ENCODE results near the gene HSPA1A.
"Not testable (repeated sequence)": the region's sequence is repeated elsewhere in the genome, so short reads cannot be mapped to it uniquely, and the experiment has no call there.

HSPA1A gene

GRCh38 chr6:31813465-31813849 lies 1.9 kb upstream of the HSPA1A start:
- DNase-seq = no peak

- DNase-seq = peak; percentile 63 to 70
Observed at GRCh38 chr6:31814677-31815024, 692 bp upstream of the HSPA1A start.

DNA sequence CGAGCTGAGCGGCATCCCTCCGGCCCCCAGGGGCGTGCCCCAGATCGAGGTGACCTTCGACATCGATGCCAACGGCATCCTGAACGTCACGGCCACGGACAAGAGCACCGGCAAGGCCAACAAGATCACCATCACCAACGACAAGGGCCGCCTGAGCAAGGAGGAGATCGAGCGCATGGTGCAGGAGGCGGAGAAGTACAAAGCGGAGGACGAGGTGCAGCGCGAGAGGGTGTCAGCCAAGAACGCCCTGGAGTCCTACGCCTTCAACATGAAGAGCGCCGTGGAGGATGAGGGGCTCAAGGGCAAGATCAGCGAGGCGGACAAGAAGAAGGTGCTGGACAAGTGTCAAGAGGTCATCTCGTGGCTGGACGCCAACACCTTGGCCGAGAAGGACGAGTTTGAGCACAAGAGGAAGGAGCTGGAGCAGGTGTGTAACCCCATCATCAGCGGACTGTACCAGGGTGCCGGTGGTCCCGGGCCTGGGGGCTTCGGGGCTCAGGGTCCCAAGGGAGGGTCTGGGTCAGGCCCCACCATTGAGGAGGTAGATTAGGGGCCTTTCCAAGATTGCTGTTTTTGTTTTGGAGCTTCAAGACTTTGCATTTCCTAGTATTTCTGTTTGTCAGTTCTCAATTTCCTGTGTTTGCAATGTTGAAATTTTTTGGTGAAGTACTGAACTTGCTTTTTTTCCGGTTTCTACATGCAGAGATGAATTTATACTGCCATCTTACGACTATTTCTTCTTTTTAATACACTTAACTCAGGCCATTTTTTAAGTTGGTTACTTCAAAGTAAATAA lies 2.0 kb downstream of the HSPA1A start:
- not testable (repeated sequence) for DNase-seq

DNA sequence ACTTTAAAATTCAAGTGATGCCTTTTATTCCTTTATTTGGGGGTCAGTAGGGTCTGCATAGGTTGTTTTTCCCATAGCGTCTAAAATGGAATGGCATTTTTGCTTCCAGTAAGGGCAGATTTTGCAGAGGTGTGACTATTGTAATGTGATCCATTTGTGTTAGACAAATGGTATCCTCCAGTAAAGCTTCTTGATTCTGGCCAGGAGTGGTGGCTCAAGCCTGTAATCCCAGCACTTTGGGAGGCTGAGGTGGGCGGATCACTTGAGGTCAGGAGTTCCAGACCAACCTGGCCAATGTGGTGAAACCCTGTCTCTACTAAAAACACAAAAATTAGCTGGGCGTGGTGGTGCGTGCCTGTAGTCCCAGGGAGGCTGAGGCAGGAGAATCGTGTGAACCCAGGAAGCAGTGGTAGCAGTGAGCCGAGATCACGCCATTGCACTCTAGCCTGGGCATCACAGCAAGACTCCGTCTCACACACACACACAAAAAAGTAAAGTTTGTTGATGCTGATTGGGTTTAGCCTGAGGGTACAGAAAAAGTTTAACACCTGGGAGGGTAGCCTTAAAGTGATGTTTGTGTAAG lies 2.7 kb downstream of the HSPA1A start:
- DNase-seq = not testable (repeated sequence)

- no peak for DNase-seq
Observed at GRCh38 chr6:31819871-31820299, 4.5 kb downstream of the HSPA1A start.

DNA sequence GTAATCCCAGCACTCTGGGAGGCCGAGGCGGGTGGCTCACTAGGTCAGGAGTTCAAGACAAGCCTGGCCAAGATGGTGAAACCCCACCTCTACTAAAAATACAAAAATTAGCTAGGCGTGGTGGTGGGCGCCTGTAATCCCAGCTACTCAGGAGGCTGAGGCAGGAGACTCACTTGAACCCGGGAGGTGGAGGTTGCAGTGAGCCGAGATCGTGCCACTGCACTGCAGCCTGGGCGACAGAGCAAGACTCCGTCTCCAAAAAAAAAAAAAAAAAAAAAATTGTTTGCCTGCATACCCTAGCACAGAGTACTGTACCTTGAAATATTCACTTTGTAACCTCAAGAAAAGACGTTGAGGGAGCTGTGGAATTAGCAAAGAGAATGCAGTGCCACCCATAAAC lies 5.1 kb downstream of the HSPA1A start:
- DNase-seq = not testable (repeated sequence)

DNA sequence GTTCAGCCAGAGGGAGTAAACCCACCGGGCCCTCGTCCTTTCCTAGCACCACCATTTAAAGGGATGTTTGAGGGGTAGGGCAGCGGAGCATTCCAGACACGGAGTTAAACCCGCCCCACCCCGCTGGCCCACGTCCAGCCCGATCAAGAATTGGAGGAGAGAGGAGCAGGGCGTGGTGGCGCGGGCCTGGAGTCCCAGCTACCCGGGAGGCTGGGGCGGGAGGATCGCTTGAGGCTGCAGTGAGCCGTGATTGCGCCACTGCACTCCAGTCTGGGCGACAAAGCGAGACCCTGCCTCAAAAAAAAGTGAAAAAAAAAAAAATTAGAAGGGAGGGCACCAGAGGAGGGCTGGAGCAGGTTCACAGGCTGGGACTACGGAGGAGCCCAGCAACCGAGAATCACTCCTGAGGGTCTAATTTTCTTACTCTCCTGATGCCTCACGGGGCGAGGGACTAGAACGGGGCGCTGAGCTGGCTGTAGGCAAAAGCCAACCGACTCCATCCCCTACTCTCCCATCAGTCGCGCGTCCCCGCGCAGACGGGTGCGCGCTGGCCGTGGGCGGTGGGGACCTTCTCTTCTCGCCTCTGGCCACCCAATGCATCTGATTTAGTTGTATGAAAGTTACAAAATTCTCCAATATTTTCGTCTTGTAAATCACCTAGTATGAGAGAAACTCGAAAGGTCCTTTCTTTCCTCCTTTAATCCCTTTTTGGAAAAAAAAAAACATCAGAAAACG lies 6.1 kb downstream of the HSPA1A start:
- DNase-seq = peak; percentile 52 to 72

DNA sequence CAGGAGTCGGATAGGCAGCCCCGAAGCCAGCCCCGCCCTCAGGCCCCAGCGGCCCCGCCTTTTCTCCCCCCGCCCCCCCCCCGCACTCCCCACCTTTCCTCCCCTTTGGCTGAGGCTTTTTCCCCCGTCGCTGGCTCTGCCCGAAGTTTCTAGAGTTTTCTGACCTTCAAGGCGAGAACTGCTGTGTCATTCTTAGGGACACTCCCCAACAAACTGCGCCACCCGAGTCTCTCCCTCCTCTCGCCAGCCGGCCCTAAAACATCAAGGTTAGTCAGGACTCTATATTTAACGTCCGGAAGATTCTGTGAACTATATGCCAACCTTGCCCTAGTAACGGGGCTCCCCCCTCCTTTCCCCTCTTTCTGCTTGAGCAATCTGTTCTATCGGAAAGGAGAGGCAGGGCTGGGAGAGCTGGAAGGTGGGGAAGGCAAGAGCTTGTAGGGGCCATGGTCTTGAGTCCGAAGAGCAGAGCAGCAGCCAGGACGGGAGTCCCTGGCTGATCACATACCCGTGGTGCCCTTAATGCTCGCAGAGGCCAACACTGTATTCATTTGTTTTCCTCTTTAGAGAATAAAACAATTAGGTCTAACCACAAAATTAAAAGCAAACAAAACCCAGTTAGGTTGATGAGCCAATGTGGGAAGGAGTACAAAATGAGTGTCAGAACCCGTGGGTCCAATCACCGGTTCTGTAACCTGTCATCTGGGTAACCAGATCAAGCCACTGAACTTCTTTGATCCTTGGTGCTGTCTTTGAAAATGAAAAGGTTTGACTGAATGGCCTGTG lies 6.9 kb downstream of the HSPA1A start:
- peak; percentile 61 to 62 for DNase-seq

GRCh38 chr6:31823592-31824196 lies 8.4 kb downstream of the HSPA1A start:
- DNase-seq = not testable (repeated sequence)

- no peak for DNase-seq
Observed at GRCh38 chr6:31825553-31825952, 10.2 kb downstream of the HSPA1A start.

DNA sequence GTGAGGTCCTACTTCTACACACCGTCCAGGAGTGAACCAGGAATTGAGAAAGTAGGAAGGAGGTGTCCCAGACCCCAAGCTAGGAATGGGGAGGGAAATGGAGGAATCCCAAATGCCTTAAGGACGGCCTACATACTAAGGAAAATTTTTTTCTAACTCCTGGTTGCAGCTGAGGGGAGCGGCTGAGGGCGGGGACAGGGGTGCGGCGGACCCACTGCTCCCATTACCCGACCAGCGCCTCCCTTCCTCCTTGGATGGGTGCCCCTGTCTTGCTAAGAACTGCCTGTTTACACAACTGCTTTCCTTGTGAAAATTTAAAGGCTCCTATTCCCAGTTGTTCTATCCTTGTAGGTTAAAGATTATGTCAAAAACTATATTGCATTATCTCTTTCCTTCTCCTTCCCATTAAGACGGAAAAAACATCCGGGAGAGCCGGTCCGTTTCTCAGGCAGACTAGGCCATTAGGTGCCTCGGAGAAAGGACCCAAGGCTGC lies 11.5 kb downstream of the HSPA1A start:
- DNase-seq = no peak

- peak; percentile 84 to 90 for DNase-seq
Observed at GRCh38 chr6:31827286-31828079, 12.1 kb downstream of the HSPA1A start, which contains the start of gene HSPA1B. TSS of gene HSPA1B (plus strand) at chr6:31827738. CDS start at chr6:31827951, 213 bp downstream.

DNA sequence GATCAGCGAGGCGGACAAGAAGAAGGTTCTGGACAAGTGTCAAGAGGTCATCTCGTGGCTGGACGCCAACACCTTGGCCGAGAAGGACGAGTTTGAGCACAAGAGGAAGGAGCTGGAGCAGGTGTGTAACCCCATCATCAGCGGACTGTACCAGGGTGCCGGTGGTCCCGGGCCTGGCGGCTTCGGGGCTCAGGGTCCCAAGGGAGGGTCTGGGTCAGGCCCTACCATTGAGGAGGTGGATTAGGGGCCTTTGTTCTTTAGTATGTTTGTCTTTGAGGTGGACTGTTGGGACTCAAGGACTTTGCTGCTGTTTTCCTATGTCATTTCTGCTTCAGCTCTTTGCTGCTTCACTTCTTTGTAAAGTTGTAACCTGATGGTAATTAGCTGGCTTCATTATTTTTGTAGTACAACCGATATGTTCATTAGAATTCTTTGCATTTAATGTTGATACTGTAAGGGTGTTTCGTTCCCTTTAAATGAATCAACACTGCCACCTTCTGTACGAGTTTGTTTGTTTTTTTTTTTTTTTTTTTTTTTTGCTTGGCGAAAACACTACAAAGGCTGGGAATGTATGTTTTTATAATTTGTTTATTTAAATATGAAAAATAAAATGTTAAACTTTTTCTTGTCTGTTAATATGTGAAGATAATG lies 14.4 kb downstream of the HSPA1A start:
- DNase-seq = no peak

DNA sequence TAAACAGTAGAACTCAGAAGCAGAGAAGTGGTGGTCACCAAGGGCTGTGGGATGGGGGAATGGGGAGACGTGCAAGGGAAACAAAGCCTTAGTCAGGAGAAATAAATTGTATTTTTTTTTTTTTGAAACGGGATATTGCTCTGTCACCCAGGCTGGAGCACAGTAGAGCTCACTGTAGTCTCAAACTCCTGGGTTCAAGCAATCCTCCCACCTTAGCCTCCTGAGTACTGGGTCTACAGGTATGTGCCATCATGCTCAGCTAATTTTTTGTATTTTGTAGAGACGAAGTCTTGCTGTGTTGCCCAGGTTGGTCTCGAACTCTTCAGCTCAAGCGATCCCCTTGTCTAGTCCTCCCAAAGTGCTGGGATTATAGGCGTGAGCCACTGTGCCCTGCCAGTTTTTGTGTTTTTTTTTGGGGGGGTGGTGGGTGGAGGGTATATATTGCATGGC lies 15.6 kb downstream of the HSPA1A start:
- no peak for DNase-seq

DNA sequence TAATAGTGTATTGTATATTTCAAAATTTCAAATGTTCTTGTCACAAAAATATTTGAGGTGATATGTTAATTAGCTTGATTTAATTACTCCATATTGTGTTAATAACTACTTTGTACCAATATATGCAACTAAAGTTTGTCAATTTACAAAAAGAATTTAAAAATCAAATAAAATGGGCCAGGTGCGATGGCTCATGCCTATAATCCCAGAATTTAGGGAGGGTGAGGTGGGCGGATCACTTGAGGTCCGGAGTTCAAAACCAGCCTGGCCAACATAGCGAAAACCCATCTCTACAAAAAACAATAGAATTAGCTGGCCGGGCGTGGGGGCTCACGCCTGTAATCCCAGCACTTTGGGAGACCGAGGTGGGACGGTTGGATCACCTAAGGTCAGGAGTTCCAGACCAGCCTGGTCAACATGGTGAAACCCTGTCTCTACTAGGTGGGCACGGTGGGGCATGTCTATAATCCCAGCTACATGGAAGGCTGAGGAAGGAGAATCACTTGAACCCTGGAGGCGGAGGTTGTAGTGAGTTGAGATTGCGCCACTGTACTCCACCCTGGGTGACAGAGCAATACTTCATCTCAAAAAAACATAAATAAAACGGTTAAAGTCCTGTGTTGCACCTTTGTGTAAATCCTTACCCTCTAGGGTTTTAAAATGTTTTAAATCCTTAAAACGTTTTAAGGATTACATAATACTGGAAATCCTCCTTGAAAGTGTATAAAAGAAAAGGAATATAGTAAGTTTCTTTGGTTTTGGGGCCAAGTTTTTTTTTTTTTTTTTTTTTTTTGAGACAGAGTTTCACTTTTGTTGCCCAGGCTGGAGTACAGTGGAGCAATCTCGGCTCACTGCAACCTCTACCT lies 16.2 kb downstream of the HSPA1A start:
- no peak for DNase-seq

DNA sequence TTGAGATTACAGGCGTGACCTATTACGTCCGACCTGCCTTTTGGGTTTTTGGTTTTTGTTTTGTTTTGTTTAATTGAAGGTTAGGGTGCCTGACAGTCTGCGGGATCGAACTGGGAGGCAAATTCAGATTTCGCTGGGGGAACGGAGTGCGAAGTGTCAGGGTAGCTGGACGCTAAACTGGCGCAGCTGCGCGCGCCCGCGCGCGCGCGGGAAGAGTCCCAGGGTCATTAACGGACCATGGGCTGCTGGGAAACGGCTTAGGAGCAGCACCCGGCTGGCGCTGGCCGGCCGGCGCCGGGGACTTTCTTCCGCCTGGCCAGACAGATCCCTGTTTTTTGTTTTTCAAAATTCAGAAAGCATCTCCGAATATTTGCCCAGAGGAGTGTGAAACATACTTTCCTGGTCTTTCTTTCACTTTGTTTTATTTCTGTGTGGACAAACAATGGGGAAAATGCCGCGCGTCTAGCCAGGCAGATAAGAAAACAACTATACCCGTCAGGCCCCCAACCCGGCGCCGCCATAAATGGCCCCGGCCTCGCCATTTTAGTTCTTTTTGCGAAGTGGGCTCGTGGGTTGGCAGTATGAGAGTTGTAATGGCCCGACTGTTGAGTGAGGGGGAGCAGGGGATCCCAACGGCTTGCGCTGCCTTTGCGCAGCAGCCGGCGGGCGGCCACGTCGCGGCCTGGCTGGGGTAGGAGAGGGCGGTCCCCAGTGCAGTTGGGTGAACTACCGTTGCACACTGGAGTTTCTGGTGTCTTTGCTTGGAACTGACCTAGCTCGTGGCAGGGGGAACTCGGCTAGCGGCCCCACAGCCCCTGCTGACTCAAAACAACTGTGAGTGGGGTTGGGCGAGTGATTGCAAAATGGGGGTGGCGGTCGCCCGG lies 19.3 kb downstream of the HSPA1A start:
- DNase-seq = peak; percentile 71 to 76

- no peak for DNase-seq
Observed at GRCh38 chr6:31836047-31836473, 20.7 kb downstream of the HSPA1A start.

DNA sequence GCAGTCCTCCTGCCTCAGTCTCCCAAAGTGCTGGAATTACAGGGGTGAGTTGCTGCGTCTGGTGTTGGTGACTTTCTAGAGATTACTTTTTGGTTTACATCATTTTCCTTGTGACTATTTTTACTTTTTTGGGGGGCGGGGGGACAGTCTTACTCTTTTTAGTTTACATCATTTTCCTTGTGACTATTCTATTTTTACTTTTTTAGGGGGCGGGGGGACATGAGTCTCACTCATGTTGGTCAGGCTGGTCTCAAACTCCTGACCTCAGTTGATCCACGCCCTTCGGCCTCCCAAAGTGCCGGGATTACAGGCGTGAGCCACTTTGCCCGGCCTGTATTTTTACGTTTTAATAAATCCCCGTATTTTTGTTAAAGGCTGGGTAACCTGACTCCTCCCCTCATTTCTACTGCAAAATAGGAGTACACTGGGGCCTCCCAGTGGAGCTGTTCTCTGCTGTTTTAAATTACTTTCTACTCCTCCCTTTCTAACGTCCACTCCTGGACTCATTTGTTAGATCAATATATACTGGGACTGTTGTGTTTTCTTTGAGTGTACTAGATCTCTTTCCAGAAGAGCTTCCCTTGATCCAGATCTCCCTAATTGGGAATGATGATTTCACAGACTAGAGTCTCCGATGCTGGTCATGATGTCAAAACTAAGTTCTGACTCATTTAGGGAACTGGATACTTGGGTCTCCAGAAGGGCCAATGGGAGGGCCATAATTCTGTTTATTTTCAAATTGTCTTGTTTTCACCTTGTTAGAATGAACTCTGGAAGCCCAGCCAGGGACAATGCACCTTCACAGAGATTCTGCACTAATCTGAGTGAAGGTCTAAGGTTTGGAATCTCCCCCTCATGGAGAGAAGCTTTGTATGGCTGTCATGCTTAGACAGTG lies 21.4 kb downstream of the HSPA1A start:
- DNase-seq = no peak
